GM12878 (cell line): ENCODE results near the gene RAB30. TPM values are rescaled to one million over a fixed set of nuclear protein-coding genes. Genes with fewer than 3 reads are reported as not detected.

ENCODE experiments used
- ATF7 ChIP-seq: fragments of 450-650 bp; IDR thresholded peaks from 2 replicates; pipeline ENCODE4 v1.6.1; 2016; ENCODE audit warnings: low read depth, mild to moderate bottlenecking
- BHLHE40 ChIP-seq, 2 experiments: fragments of 450-650 bp in 1 of 2; IDR thresholded peaks; 2 replicates each; pipeline ENCODE4 v1.6.1; 2011 to 2017; ENCODE audit warnings: low read depth in 2 of 2, borderline replicate concordance in 1 of 2, improper control_type of control experiment in 1 of 2, low read length in 1 of 2, mild to moderate bottlenecking in 1 of 2
- CHD1 ChIP-seq: IDR thresholded peaks from 2 replicates; pipeline ENCODE4 v1.6.1; 2012; ENCODE audit warnings: low read depth, low read length, improper control_type of control experiment
- CREB1 ChIP-seq: IDR thresholded peaks from 2 replicates; pipeline ENCODE4 v1.6.1; 2012; ENCODE audit warnings: low read depth, mild to moderate bottlenecking, inconsistent platforms
- DPF2 ChIP-seq: fragments of 450-650 bp; IDR thresholded peaks from 2 replicates; pipeline ENCODE4 v1.6.1; 2017; ENCODE audit warnings: mild to moderate bottlenecking
- GABPA ChIP-seq: IDR thresholded peaks from 2 replicates; pipeline ENCODE4 v1.6.1; 2014; ENCODE audit warnings: antibody characterized with exemption, low read depth, mild to moderate bottlenecking, inconsistent platforms
- JUND ChIP-seq: IDR thresholded peaks from 2 replicates; pipeline ENCODE4 v1.6.1; 2012; ENCODE audit warnings: low read depth, mild to moderate bottlenecking, low read length, improper control_type of control experiment, moderate library complexity
- KLF5 ChIP-seq: fragments of 450-650 bp; IDR thresholded peaks from 2 replicates; pipeline ENCODE4 v1.6.1; 2014; ENCODE audit warnings: mild to moderate bottlenecking; ENCODE audit not compliant: partially characterized antibody
- MEF2A ChIP-seq: IDR thresholded peaks from 2 replicates; pipeline ENCODE4 v1.6.1; 2011; ENCODE audit warnings: low read depth, mild to moderate bottlenecking, low read length, moderate library complexity; ENCODE audit not compliant: insufficient read depth
- MTA2 ChIP-seq: fragments of 450-650 bp; IDR thresholded peaks from 2 replicates; pipeline ENCODE4 v1.6.1; 2016; ENCODE audit warnings: low read depth, mild to moderate bottlenecking, moderate library complexity
- MTA3 ChIP-seq: IDR thresholded peaks from 2 replicates; pipeline ENCODE4 v1.6.1; 2012; ENCODE audit warnings: low read length, inconsistent platforms, borderline replicate concordance
- NBN ChIP-seq: fragments of 450-650 bp; IDR thresholded peaks from 2 replicates; pipeline ENCODE4 v1.6.1; 2016
- NFXL1 ChIP-seq: fragments of 450-650 bp; IDR thresholded peaks from 2 replicates; pipeline ENCODE4 v1.6.1; 2017; ENCODE audit warnings: antibody characterized with exemption, mild to moderate bottlenecking, borderline replicate concordance
- NFYB ChIP-seq: IDR thresholded peaks from 2 replicates; pipeline ENCODE4 v1.6.1; 2011; ENCODE audit warnings: low read depth, mild to moderate bottlenecking, low read length, improper control_type of control experiment, moderate library complexity; ENCODE audit not compliant: insufficient read depth
- NR2F1 ChIP-seq: fragments of 450-650 bp; conservative IDR thresholded peaks from 2 replicates; pipeline ENCODE4 v1.6.1; 2017; ENCODE audit warnings: mild to moderate bottlenecking
- NRF1 ChIP-seq: conservative IDR thresholded peaks from 2 replicates; pipeline ENCODE4 v1.6.1; 2011; ENCODE audit warnings: mild to moderate bottlenecking, low read depth, low read length, improper control_type of control experiment
- POLR2A ChIP-seq: IDR thresholded peaks from 2 replicates; pipeline ENCODE4 v1.6.1; 2011; ENCODE audit warnings: low read depth, mild to moderate bottlenecking, low read length
- RFX5 ChIP-seq: IDR thresholded peaks from 2 replicates; pipeline ENCODE4 v1.6.1; 2011; ENCODE audit warnings: low read depth, low read length, improper control_type of control experiment
- STAT1 ChIP-seq: fragments of 450-650 bp; conservative IDR thresholded peaks from 2 replicates; pipeline ENCODE4 v1.6.1; 2014; ENCODE audit warnings: antibody characterized with exemption, mild to moderate bottlenecking
- TAF1 ChIP-seq: IDR thresholded peaks from 2 replicates; pipeline ENCODE4 v1.6.1; 2011; ENCODE audit warnings: mild to moderate bottlenecking, low read depth, low read length, borderline replicate concordance
- TCF12 ChIP-seq: IDR thresholded peaks from 2 replicates; pipeline ENCODE4 v1.6.1; 2011; ENCODE audit warnings: low read depth, mild to moderate bottlenecking, low read length
- TCF3 ChIP-seq: IDR thresholded peaks from 2 replicates; pipeline ENCODE4 v1.6.1; 2012; ENCODE audit warnings: low read depth, mild to moderate bottlenecking, low read length, borderline replicate concordance; ENCODE audit not compliant: insufficient read depth
- WRNIP1 ChIP-seq: IDR thresholded peaks from 2 replicates; pipeline ENCODE4 v1.6.1; 2011; ENCODE audit warnings: low read depth, low read length, improper control_type of control experiment, borderline replicate concordance
- ZNF384 ChIP-seq: IDR thresholded peaks from 2 replicates; pipeline ENCODE4 v1.6.1; 2012; ENCODE audit warnings: low read depth, mild to moderate bottlenecking, low read length, improper control_type of control experiment, borderline replicate concordance
- polyA plus RNA-seq, 11 experiments: library from polyadenylated mRNA; depleted of rRNA in 4 of 11; unstranded in 6 of 11; stranded (reverse) in 5 of 11; fragments of >200 nt; fragmentation: Nextera tagmentation in 4 of 11; fragmentation: Illumina TruSeq in 1 of 11; extraction: Ambion mirVana in 4 of 11; extraction: Trizol in 1 of 11; gene quantifications; 1 replicate in 1 of 11; 2 replicates in 10 of 11; pipeline versions ENCODE4 v1.2.1 to v1.2.3, GENCODE V29; 2011 to 2016; ENCODE audit warnings: inconsistent platforms in 2 of 11, missing spikeins in 2 of 11, low read depth in 1 of 11
- total RNA-seq, 4 experiments: library from RNA; depleted of rRNA in 3 of 4; stranded (reverse); fragments of >200 nt in 3 of 4; fragmentation: Illumina TruSeq in 1 of 4; extraction: Trizol in 1 of 4; gene quantifications; 2 replicates each; pipeline versions ENCODE4 v1.2.1 to v1.2.3, GENCODE V29; 2013 to 2021
- TF ChIP-seq, protein P1 (sequence below): fragments of 450-650 bp; conservative IDR thresholded peaks from 2 replicates; pipeline ENCODE4 v1.6.1; 2017; ENCODE audit warnings: mild to moderate bottlenecking, moderate library complexity
- TF ChIP-seq, protein P2 (sequence below): fragments of 450-650 bp; formaldehyde crosslinking; IDR thresholded peaks from 2 replicates; pipeline ENCODE4 v1.5.0; 2022; ENCODE audit warnings: mild to moderate bottlenecking, missing genetic modification characterization

RAB30 gene
- total and polyA plus RNA-seq, 10 of the 15 experiments (the other 5 are each of a cell fraction or from before 2014, with no cell fraction given) = 9.8 to 26.7 (median 19.2) TPM

DNA sequence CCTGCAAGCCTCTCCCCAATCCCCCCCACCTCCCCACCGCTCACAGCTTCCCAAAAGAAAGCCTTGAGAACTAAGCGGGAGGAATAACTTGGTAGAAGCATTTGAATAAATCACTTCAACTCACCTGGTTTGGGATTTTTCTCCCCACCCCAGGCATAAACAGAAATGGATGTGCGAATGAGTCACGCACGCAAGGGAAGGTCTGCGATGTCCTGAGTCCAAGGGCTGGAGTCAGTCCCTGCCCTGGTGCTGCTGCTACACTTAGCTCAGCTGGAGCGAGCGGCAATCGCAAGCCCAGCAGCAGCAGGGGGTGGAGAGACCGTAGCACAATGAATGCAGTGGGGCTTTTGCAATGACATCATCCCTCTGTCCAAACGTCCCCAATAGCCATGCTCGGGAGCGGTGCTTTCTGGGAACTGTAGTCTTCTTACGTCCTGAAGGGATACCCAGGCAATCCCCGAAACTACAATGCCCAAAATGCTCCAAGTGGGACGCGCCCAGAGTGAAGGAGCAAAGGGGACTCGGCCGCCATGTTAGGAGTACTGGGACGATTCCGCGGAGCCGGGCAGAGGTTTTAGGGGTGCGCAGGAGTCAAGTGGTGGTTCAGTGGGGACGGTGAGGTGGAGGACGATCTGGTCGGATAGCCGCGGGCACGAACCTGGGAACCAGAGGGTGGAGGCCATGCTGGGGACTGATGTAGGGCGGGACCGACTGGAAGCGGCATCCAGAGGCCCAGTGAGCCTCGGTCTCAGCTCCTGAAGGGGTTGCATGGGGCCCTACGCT is at the start of gene RAB30 (continued):
- TF ChIP-seq STAT1 = no peak
- peak; percentile 58; the same call in 1 of the 2 replicates for TF ChIP-seq NFYB
- TF ChIP-seq, protein P1, sequence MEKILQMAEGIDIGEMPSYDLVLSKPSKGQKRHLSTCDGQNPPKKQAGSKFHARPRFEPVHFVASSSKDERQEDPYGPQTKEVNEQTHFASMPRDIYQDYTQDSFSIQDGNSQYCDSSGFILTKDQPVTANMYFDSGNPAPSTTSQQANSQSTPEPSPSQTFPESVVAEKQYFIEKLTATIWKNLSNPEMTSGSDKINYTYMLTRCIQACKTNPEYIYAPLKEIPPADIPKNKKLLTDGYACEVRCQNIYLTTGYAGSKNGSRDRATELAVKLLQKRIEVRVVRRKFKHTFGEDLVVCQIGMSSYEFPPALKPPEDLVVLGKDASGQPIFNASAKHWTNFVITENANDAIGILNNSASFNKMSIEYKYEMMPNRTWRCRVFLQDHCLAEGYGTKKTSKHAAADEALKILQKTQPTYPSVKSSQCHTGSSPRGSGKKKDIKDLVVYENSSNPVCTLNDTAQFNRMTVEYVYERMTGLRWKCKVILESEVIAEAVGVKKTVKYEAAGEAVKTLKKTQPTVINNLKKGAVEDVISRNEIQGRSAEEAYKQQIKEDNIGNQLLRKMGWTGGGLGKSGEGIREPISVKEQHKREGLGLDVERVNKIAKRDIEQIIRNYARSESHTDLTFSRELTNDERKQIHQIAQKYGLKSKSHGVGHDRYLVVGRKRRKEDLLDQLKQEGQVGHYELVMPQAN = peak; percentile 73; the same call in 1 of the 2 replicates
- peak; percentile 60; the same call in 1 of the 2 replicates for TF ChIP-seq TAF1
- TF ChIP-seq MEF2A = 0 out of 2 replicates have a peak, but pooled peaks have one; percentile 15
- TF ChIP-seq WRNIP1 = no peak
- no peak for TF ChIP-seq GABPA
- TF ChIP-seq POLR2A = peak; percentile 93
- no peak for TF ChIP-seq MTA3
- no peak for TF ChIP-seq RFX5
- peak; percentile 22; the same call in 1 of the 2 replicates for TF ChIP-seq DPF2
- peak; percentile 69; the same call in 1 of the 2 replicates for TF ChIP-seq MTA2
- no peak; the same call in 1 of the 2 replicates for TF ChIP-seq NR2F1
- peak; percentile 92; the same call in 1 of the 2 replicates for TF ChIP-seq NBN
- peak; percentile 93 for TF ChIP-seq CREB1
- TF ChIP-seq KLF5 = peak; percentile 70
- peak; percentile 79; the same call in 1 of the 2 replicates for TF ChIP-seq CHD1
- TF ChIP-seq BHLHE40 (IDR thresholded peaks at IDR 0.05; ENCODE audit: borderline replicate concordance in 1 of 2, low read depth in 2 of 2, low read length in 1 of 2) = peak; percentile 14 to 59; a peak in 3 of 4 replicates
- peak; percentile 100 for TF ChIP-seq ATF7
- peak; percentile 71 for TF ChIP-seq NRF1
- TF ChIP-seq TCF3 = peak; percentile 11; the same call in 1 of the 2 replicates
- TF ChIP-seq, protein P2, sequence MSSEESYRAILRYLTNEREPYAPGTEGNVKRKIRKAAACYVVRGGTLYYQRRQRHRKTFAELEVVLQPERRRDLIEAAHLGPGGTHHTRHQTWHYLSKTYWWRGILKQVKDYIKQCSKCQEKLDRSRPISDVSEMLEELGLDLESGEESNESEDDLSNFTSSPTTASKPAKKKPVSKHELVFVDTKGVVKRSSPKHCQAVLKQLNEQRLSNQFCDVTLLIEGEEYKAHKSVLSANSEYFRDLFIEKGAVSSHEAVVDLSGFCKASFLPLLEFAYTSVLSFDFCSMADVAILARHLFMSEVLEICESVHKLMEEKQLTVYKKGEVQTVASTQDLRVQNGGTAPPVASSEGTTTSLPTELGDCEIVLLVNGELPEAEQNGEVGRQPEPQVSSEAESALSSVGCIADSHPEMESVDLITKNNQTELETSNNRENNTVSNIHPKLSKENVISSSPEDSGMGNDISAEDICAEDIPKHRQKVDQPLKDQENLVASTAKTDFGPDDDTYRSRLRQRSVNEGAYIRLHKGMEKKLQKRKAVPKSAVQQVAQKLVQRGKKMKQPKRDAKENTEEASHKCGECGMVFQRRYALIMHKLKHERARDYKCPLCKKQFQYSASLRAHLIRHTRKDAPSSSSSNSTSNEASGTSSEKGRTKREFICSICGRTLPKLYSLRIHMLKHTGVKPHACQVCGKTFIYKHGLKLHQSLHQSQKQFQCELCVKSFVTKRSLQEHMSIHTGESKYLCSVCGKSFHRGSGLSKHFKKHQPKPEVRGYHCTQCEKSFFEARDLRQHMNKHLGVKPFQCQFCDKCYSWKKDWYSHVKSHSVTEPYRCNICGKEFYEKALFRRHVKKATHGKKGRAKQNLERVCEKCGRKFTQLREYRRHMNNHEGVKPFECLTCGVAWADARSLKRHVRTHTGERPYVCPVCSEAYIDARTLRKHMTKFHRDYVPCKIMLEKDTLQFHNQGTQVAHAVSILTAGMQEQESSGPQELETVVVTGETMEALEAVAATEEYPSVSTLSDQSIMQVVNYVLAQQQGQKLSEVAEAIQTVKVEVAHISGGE (CRISPR knock-in tag) = no peak
- no peak for TF ChIP-seq NFXL1
- TF ChIP-seq JUND = peak; percentile 76
- TF ChIP-seq TCF12 = no peak; the same call in 1 of the 2 replicates
- no peak for TF ChIP-seq ZNF384
